GM12878 (cell line): ENCODE measurements around the gene NFE2L3. TPM values are rescaled to one million over a fixed set of nuclear protein-coding genes. Genes with fewer than 3 reads are reported as not detected.

Experiments
- ATF2 ChIP-seq: IDR thresholded peaks from 2 replicates; pipeline ENCODE4 v1.6.1; 2012; ENCODE audit warnings: low read length, inconsistent platforms
- ATF7 ChIP-seq: fragments of 450-650 bp; IDR thresholded peaks from 2 replicates; pipeline ENCODE4 v1.6.1; 2016; ENCODE audit warnings: low read depth, mild to moderate bottlenecking
- BACH1 ChIP-seq: fragments of 450-650 bp; IDR thresholded peaks from 2 replicates; pipeline ENCODE4 v1.6.1; 2017; ENCODE audit warnings: mild to moderate bottlenecking, borderline replicate concordance
- BCL3 ChIP-seq: IDR thresholded peaks from 2 replicates; pipeline ENCODE4 v1.6.1; 2011; ENCODE audit warnings: borderline replicate concordance, low read depth, mild to moderate bottlenecking, moderate library complexity, low read length; ENCODE audit not compliant: insufficient read depth, poor library complexity, severe bottlenecking
- BMI1 ChIP-seq: fragments of 450-650 bp; IDR thresholded peaks from 2 replicates; pipeline ENCODE4 v1.6.1; 2016; ENCODE audit warnings: mild to moderate bottlenecking, moderate library complexity, borderline replicate concordance
- E2F8 ChIP-seq: fragments of 450-650 bp; IDR thresholded peaks from 2 replicates; pipeline ENCODE4 v1.6.1; 2018; ENCODE audit warnings: mild to moderate bottlenecking, low read depth, moderate library complexity; ENCODE audit not compliant: partially characterized antibody
- E4F1 ChIP-seq: fragments of 450-650 bp; IDR thresholded peaks from 2 replicates; pipeline ENCODE4 v1.6.1; 2018; ENCODE audit warnings: borderline replicate concordance, mild to moderate bottlenecking; ENCODE audit not compliant: partially characterized antibody
- FOXK2 ChIP-seq: fragments of 450-650 bp; IDR thresholded peaks from 2 replicates; pipeline ENCODE4 v1.6.1; 2017; ENCODE audit warnings: mild to moderate bottlenecking, moderate library complexity
- FOXM1 ChIP-seq: IDR thresholded peaks from 2 replicates; pipeline ENCODE4 v1.6.1; 2012; ENCODE audit warnings: low read depth, mild to moderate bottlenecking, inconsistent platforms, low read length, moderate library complexity
- KLF5 ChIP-seq: fragments of 450-650 bp; IDR thresholded peaks from 2 replicates; pipeline ENCODE4 v1.6.1; 2014; ENCODE audit warnings: mild to moderate bottlenecking; ENCODE audit not compliant: partially characterized antibody
- MAX ChIP-seq: IDR thresholded peaks from 2 replicates; pipeline ENCODE4 v1.6.1; 2012; ENCODE audit warnings: low read depth, low read length, improper control_type of control experiment
- MXI1 ChIP-seq: fragments of 150-350 bp; IDR thresholded peaks from 2 replicates; pipeline ENCODE4 v1.6.1; 2011; ENCODE audit warnings: low read depth, mild to moderate bottlenecking, inconsistent platforms, low read length, improper control_type of control experiment
- POLR2AphosphoS5 ChIP-seq: IDR thresholded peaks from 2 replicates; pipeline ENCODE4 v1.6.1; 2011; ENCODE audit warnings: mild to moderate bottlenecking, low read length, inconsistent platforms
- RAD21 ChIP-seq: IDR thresholded peaks from 2 replicates; pipeline ENCODE4 v1.6.1; 2011; ENCODE audit warnings: mild to moderate bottlenecking, low read depth, low read length, moderate library complexity; ENCODE audit not compliant: insufficient read depth
- RFX5 ChIP-seq: IDR thresholded peaks from 2 replicates; pipeline ENCODE4 v1.6.1; 2011; ENCODE audit warnings: low read depth, low read length, improper control_type of control experiment
- SMAD5 ChIP-seq: IDR thresholded peaks from 2 replicates; pipeline ENCODE4 v1.6.1; 2016; ENCODE audit warnings: antibody characterized with exemption, low read depth
- TBL1XR1 ChIP-seq: IDR thresholded peaks from 2 replicates; pipeline ENCODE4 v1.6.1; 2012; ENCODE audit warnings: low read depth, low read length, improper control_type of control experiment
- USF2 ChIP-seq: IDR thresholded peaks from 2 replicates; pipeline ENCODE4 v1.6.1; 2011; ENCODE audit warnings: low read depth, low read length, improper control_type of control experiment, borderline replicate concordance
- ZNF207 ChIP-seq: fragments of 450-650 bp; IDR thresholded peaks from 2 replicates; pipeline ENCODE4 v1.6.1; 2014; ENCODE audit warnings: antibody characterized with exemption, mild to moderate bottlenecking, borderline replicate concordance
- ZSCAN29 ChIP-seq: fragments of 450-650 bp; IDR thresholded peaks from 2 replicates; pipeline ENCODE4 v1.6.1; 2017; ENCODE audit warnings: mild to moderate bottlenecking, moderate library complexity
- polyA plus RNA-seq, 11 experiments: library from polyadenylated mRNA; depleted of rRNA in 4 of 11; unstranded in 6 of 11; stranded (reverse) in 5 of 11; fragments of >200 nt; fragmentation: Nextera tagmentation in 4 of 11; fragmentation: Illumina TruSeq in 1 of 11; extraction: Ambion mirVana in 4 of 11; extraction: Trizol in 1 of 11; gene quantifications; 1 replicate in 1 of 11; 2 replicates in 10 of 11; pipeline versions ENCODE4 v1.2.1 to v1.2.3, GENCODE V29; 2011 to 2016; ENCODE audit warnings: inconsistent platforms in 2 of 11, missing spikeins in 2 of 11, low read depth in 1 of 11
- total RNA-seq, 4 experiments: library from RNA; depleted of rRNA in 3 of 4; stranded (reverse); fragments of >200 nt in 3 of 4; fragmentation: Illumina TruSeq in 1 of 4; extraction: Trizol in 1 of 4; gene quantifications; 2 replicates each; pipeline versions ENCODE4 v1.2.1 to v1.2.3, GENCODE V29; 2013 to 2021

Gene NFE2L3
- total and polyA plus RNA-seq, 10 of the 15 experiments (the other 5 are each of a cell fraction or from before 2014, with no cell fraction given) = 4.4 to 34.9 (median 13.0) TPM

- TF ChIP-seq E2F8 (peak; percentile 27), ZNF207 (no peak), USF2 (no peak), MXI1 (no peak), RAD21 (no peak), POLR2AphosphoS5 (peak; percentile 74), RFX5 (no peak), BACH1 (peak; percentile 5; the same call in 1 of the 2 replicates), MAX (no peak), KLF5 (no peak), ATF7 (no peak), BCL3 (peak; percentile 61), SMAD5 (no peak), E4F1 (no peak), FOXM1 (no peak), TBL1XR1 (no peak), ZSCAN29 (no peak), FOXK2 (no peak), BMI1 (0 out of 2 replicates have a peak, but pooled peaks have one; percentile 12), ATF2 (no peak)
These were observed 31.7 kb downstream of the NFE2L3 start (continued) for GRCh38 chr7:26183545-26184280.
